DOHH2 (cell line): Measurements from ENCODE around the gene MEIS2.

Experiments used
- H3F3A ChIP-seq: fragments of 200-600 bp; sonication (generic), shearing (Covaris generic); 2 replicates; pipeline ENCODE4 v1.6.0; 2016; ENCODE audit warnings: antibody characterized with exemption, mild to moderate bottlenecking; ENCODE audit not compliant: control insufficient read depth, insufficient read depth
- H3K27ac ChIP-seq: fragments of 200-600 bp; sonication (generic); 2 replicates; pipeline ENCODE4 v1.5.1; 2014; ENCODE audit warnings: low read depth, mild to moderate bottlenecking, low read length, moderate library complexity
- H3K27me3 ChIP-seq: fragments of 200-600 bp; sonication (generic); 2 replicates; pipeline ENCODE4 v1.6.1; 2014; ENCODE audit warnings: mild to moderate bottlenecking, low read length, mixed read lengths; ENCODE audit not compliant: control insufficient read depth
- H3K36me3 ChIP-seq: fragments of 200-600 bp; sonication (generic); 2 replicates; pipeline ENCODE4 v1.6.1; 2014; ENCODE audit warnings: mild to moderate bottlenecking, low read length, moderate library complexity, mixed read lengths; ENCODE audit not compliant: control insufficient read depth
- H3K4me1 ChIP-seq: fragments of 200-600 bp; sonication (generic); 2 replicates; pipeline ENCODE4 v1.6.1; 2014; ENCODE audit warnings: mild to moderate bottlenecking, low read length, mixed read lengths; ENCODE audit not compliant: control insufficient read depth
- H3K4me2 ChIP-seq: fragments of 200-600 bp; sonication (generic); 2 replicates; pipeline ENCODE4 v1.6.0; 2014; ENCODE audit warnings: mild to moderate bottlenecking, low read length, moderate library complexity
- H3K4me3 ChIP-seq: fragments of 200-600 bp; sonication (generic); 2 replicates; pipeline ENCODE4 v1.5.1; 2014; ENCODE audit warnings: mild to moderate bottlenecking, low read length, mixed read lengths
- H3K79me2 ChIP-seq: fragments of 200-600 bp; sonication (generic); 2 replicates; pipeline ENCODE4 v1.6.1; 2014; ENCODE audit warnings: mild to moderate bottlenecking, low read length, mixed read lengths; ENCODE audit not compliant: control insufficient read depth
- H3K9me2 ChIP-seq: fragments of 200-600 bp; sonication (generic); replicated peaks from 2 replicates; pipeline ENCODE4 v1.6.1; 2014; ENCODE audit warnings: mild to moderate bottlenecking, low read length, mixed read lengths; ENCODE audit not compliant: control insufficient read depth
- H3K9me3 ChIP-seq: fragments of 200-600 bp; sonication (generic); 2 replicates; pipeline ENCODE4 v1.6.1; 2014; ENCODE audit warnings: antibody characterized with exemption, low read length, mixed read lengths; ENCODE audit not compliant: control insufficient read depth, insufficient read depth
- H4K20me1 ChIP-seq: fragments of 200-600 bp; sonication (generic); 2 replicates; pipeline ENCODE4 v1.6.0; 2014; ENCODE audit warnings: low read depth, mild to moderate bottlenecking, antibody characterized with exemption, low read length, moderate library complexity; ENCODE audit not compliant: control insufficient read depth, insufficient read depth
- CTCF ChIP-seq: fragments of 200-600 bp; sonication (generic); IDR thresholded peaks from one replicate; pipeline ENCODE4 v1.5.1; 2014; ENCODE audit warnings: antibody characterized with exemption, mild to moderate bottlenecking, low read depth, low read length; ENCODE audit not compliant: poor library complexity, severe bottlenecking
- EZH2phosphoT487 ChIP-seq: fragments of 200-600 bp; sonication (generic); IDR thresholded peaks from 2 replicates; pipeline ENCODE4 v1.6.1; 2017; ENCODE audit warnings: borderline replicate concordance, mild to moderate bottlenecking, antibody characterized with exemption, low read length, moderate library complexity, mixed read lengths

The MEIS2 gene

GRCh38 chr15:37037850-37038715 lies 62.3 kb downstream of the MEIS2 start:
- no peaks in the 10 kb centered on the region for H3K9me2 ChIP-seq
- H3K79me2 ChIP-seq, result no peaks in the 10 kb centered on the region
- H3K36me3 ChIP-seq, result peaks cover 49% of the 10 kb centered on the region
- H3K4me3 ChIP-seq, result no peak overlapping the region
- H3K9me3 ChIP-seq, result no peaks in the 10 kb centered on the region
- peaks cover 22% of the 10 kb centered on the region for H3K4me1 ChIP-seq
- H4K20me1 ChIP-seq, result no peaks in the 10 kb centered on the region
- H3K4me2 ChIP-seq, result no peak overlapping the region
- no peaks in the 10 kb centered on the region for H3F3A ChIP-seq
- H3K27ac ChIP-seq, result no peak overlapping the region
- H3K27me3 ChIP-seq, result no peaks in the 10 kb centered on the region
- TF ChIP-seq EZH2phosphoT487, result no peak
- no peak for TF ChIP-seq CTCF

- Histone ChIP-seq H3K9me3 (no peaks in the 10 kb centered on the region), H3K4me1 (peaks cover 22% of the 10 kb centered on the region), H3K27ac (no peak overlapping the region), H3K36me3 (peaks cover 48% of the 10 kb centered on the region), H3F3A (no peaks in the 10 kb centered on the region), H3K9me2 (no peaks in the 10 kb centered on the region), H3K27me3 (no peaks in the 10 kb centered on the region), H3K4me2 (no peak overlapping the region), H3K4me3 (no peak overlapping the region), H3K79me2 (no peaks in the 10 kb centered on the region), H4K20me1 (no peaks in the 10 kb centered on the region)
- no peak for TF ChIP-seq EZH2phosphoT487
- TF ChIP-seq CTCF, result no peak
These were observed 63.2 kb downstream of the MEIS2 start for GRCh38 chr15:37037071-37037655.

GRCh38 chr15:37034835-37035748 lies 65.3 kb downstream of the MEIS2 start:
- H3K9me3 ChIP-seq, result no peaks in the 10 kb centered on the region
- H3K27me3 ChIP-seq, result no peaks in the 10 kb centered on the region
- H3K4me1 ChIP-seq, result peaks cover 22% of the 10 kb centered on the region
- H3K27ac ChIP-seq, result peak overlapping the region; percentile 25; the same call in 1 of the 2 replicates
- peak overlapping the region; percentile 33 for H3K4me2 ChIP-seq
- H3K9me2 ChIP-seq, result no peaks in the 10 kb centered on the region
- H4K20me1 ChIP-seq, result no peaks in the 10 kb centered on the region
- no peaks in the 10 kb centered on the region for H3F3A ChIP-seq
- H3K4me3 ChIP-seq, result no peak overlapping the region
- no peaks in the 10 kb centered on the region for H3K79me2 ChIP-seq
- peaks cover 55% of the 10 kb centered on the region for H3K36me3 ChIP-seq
- TF ChIP-seq CTCF, result no peak
- no peak for TF ChIP-seq EZH2phosphoT487
